DND-41 (cell line): ENCODE results near the gene COL23A1.

ENCODE experiments used
- ATAC-seq: fragments of 200-7000 bp; cut with Tn5 transposase; 3 replicates; pipeline ENCODE4 v1.9.1; 2021; ENCODE audit warnings: low read depth; ENCODE audit not compliant: insufficient read depth
- DNase-seq: peaks from one replicate; pipeline ENCODE4 v3.0.0-alpha.2; 2020
- H2AFZ ChIP-seq: 2 replicates; pipeline ENCODE4 v1.6.0; 2012; ENCODE audit warnings: low read depth, low read length
- H3K27ac ChIP-seq: 2 replicates; pipeline ENCODE4 v1.5.1; 2012; ENCODE audit warnings: low read length, inconsistent platforms
- H3K27me3 ChIP-seq: fragments of 200-600 bp; sonication (generic); 2 replicates; pipeline ENCODE4 v1.6.0; 2012; ENCODE audit warnings: low read length, mild to moderate bottlenecking, inconsistent platforms; ENCODE audit not compliant: insufficient read depth, poor library complexity
- H3K36me3 ChIP-seq: 2 replicates; pipeline ENCODE4 v1.5.1; 2012; ENCODE audit warnings: low read length, inconsistent platforms; ENCODE audit not compliant: insufficient read depth
- H3K4me1 ChIP-seq: 2 replicates; pipeline ENCODE4 v1.5.1; 2012; ENCODE audit warnings: mild to moderate bottlenecking, low read length; ENCODE audit not compliant: insufficient read depth
- H3K4me2 ChIP-seq: 2 replicates; pipeline ENCODE4 v1.6.0; 2012; ENCODE audit warnings: mild to moderate bottlenecking, moderate library complexity, low read length, inconsistent platforms; ENCODE audit not compliant: insufficient read depth
- H3K4me3 ChIP-seq, 2 experiments: fragments of 200-600 bp in 1 of 2; shearing (Covaris generic) in 1 of 2; 2 replicates each; pipeline ENCODE4 v1.5.1; 2012 to 2016; ENCODE audit warnings: inconsistent platforms in 2 of 2, low read length in 2 of 2, mild to moderate bottlenecking in 2 of 2, low read depth in 1 of 2, moderate library complexity in 1 of 2
- H3K79me2 ChIP-seq: 2 replicates; pipeline ENCODE4 v1.6.0; 2012; ENCODE audit warnings: low read length, inconsistent platforms; ENCODE audit not compliant: insufficient read depth
- H3K9ac ChIP-seq: 2 replicates; pipeline ENCODE4 v1.6.0; 2012; ENCODE audit warnings: low read depth, mild to moderate bottlenecking, inconsistent platforms, low read length, moderate library complexity
- H3K9me3 ChIP-seq: 2 replicates; pipeline ENCODE4 v1.5.1; 2012; ENCODE audit warnings: low read length, moderate library complexity, mild to moderate bottlenecking, inconsistent platforms; ENCODE audit not compliant: insufficient read depth, severe bottlenecking
- H4K20me1 ChIP-seq: 2 replicates; pipeline ENCODE4 v1.6.0; 2012; ENCODE audit warnings: low read length; ENCODE audit not compliant: insufficient read depth
- EZH2 ChIP-seq: IDR thresholded peaks from 3 replicates; pipeline ENCODE4 v1.6.1; 2012; ENCODE audit warnings: borderline replicate concordance, low read depth, mild to moderate bottlenecking, moderate library complexity, low read length, inconsistent platforms; ENCODE audit not compliant: severe bottlenecking
- TF ChIP-seq, protein P1 (sequence below): IDR thresholded peaks from 2 replicates; pipeline ENCODE4 v1.5.1; 2012; ENCODE audit warnings: borderline replicate concordance, low read length, moderate library complexity, mild to moderate bottlenecking; ENCODE audit not compliant: poor library complexity, severe bottlenecking; ENCODE audit errors: extremely low read depth

Gene COL23A1

DNA sequence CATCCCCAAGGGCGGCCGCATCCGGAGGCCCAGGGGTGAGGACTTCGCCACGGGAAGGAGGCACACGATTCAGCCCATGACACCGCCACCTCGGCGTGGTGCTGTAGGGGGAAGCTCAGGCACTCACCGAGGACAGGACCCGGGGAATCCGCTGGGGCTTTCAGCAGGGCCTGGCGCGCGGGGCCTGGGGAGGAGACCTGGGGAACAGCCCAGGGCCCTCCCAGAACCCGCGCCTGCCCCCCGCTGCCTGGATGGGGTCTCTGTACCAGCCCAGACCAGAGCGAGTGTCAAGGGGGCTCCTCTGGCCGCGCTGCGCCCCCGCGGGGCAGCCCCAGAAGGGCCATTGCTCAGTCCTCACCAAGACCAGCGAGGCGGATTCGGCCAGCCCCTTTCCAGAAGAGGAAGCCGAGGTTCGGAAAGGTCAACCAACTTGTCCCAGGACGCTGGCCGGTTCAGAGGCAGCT, 12.8 kb downstream of the COL23A1 start:
- H3K9me3 ChIP-seq: no peaks in the 10 kb centered on the region
- no peak overlapping the region for H3K9ac ChIP-seq
- no peaks in the 10 kb centered on the region for H3K79me2 ChIP-seq
- ATAC-seq (no peak), DNase-seq (no peak)
- no peak overlapping the region for H3K4me3 ChIP-seq
- TF ChIP-seq EZH2: no peak
- TF ChIP-seq, protein P1, sequence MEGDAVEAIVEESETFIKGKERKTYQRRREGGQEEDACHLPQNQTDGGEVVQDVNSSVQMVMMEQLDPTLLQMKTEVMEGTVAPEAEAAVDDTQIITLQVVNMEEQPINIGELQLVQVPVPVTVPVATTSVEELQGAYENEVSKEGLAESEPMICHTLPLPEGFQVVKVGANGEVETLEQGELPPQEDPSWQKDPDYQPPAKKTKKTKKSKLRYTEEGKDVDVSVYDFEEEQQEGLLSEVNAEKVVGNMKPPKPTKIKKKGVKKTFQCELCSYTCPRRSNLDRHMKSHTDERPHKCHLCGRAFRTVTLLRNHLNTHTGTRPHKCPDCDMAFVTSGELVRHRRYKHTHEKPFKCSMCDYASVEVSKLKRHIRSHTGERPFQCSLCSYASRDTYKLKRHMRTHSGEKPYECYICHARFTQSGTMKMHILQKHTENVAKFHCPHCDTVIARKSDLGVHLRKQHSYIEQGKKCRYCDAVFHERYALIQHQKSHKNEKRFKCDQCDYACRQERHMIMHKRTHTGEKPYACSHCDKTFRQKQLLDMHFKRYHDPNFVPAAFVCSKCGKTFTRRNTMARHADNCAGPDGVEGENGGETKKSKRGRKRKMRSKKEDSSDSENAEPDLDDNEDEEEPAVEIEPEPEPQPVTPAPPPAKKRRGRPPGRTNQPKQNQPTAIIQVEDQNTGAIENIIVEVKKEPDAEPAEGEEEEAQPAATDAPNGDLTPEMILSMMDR: no peak
- no peak overlapping the region for H3K4me2 ChIP-seq
- H3K27ac ChIP-seq: no peak overlapping the region
- H4K20me1 ChIP-seq: no peaks in the 10 kb centered on the region
- H3K27me3 ChIP-seq: peaks cover 2% of the 10 kb centered on the region
- H3K4me1 ChIP-seq: no peaks in the 10 kb centered on the region
- no peaks in the 10 kb centered on the region for H3K36me3 ChIP-seq
- no peak overlapping the region for H2AFZ ChIP-seq

DNA sequence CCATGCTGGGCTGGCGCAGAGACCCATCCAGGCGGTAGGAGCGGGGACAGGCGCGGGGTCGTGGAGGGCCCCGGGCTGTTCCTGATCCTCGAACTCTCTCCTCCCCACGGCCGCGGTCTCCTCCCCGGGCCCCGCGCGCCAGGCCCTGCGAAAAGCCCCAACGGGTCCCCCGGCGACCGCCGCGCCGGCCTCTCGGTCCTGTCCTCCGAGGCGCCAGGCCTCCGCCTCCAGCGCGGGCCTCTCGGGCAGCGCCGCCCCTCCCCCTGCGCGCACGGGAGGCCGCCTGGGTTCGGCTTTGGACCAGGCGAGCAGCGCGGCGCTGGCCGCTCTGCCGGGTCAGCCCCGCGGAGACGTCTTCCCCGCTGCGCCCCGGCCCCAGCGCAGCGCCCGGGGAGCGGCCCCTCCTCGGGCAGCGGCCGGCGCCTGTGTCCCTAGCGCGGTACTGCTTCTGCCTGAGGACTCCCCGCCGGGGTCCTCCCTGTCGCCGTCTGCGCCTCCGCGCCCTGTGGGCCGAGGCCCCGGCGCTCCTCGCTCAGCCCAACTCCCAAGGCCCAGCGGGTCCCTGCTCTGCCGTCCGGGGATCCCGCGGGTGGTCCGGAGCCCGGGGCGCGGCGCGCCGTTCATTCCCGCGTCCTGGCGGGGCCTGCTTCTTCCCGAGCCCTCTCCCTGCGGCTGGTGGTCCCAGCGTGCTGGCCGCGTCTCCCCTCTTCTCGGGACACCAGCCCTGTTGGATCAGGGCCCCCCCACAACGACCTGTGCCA, 13.4 kb downstream of the COL23A1 start:
- no peak overlapping the region for H2AFZ ChIP-seq
- H3K4me3 ChIP-seq: no peak overlapping the region
- H3K4me2 ChIP-seq: no peak overlapping the region
- no peaks in the 10 kb centered on the region for H3K36me3 ChIP-seq
- H3K4me1 ChIP-seq: no peaks in the 10 kb centered on the region
- H3K9ac ChIP-seq: no peak overlapping the region
- no peaks in the 10 kb centered on the region for H4K20me1 ChIP-seq
- DNase-seq (no peak), ATAC-seq (no peak)
- H3K27ac ChIP-seq: no peak overlapping the region
- H3K9me3 ChIP-seq: no peaks in the 10 kb centered on the region
- no peaks in the 10 kb centered on the region for H3K79me2 ChIP-seq
- peaks cover 2% of the 10 kb centered on the region for H3K27me3 ChIP-seq
- TF ChIP-seq, protein P1: no peak
- TF ChIP-seq EZH2: no peak

DNA sequence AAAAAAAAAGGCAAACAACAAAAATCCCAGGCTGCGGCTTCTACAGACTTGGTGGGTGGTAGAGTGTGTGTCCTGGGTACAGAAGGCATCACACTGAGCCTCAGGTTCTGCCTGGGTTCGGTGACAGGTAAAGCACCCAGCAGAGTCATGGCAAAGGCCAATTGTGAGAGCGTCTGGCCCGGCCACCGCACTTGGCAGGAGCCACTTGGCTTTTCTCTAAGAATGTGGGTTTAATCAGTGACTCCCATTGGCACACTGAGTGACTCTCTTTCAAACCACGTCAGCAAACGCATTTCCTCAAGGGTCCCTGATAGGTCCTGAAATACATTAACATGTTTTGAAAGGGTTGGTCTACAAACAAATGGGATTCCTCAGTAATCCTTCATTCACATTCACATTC, 17.0 kb downstream of the COL23A1 start:
- TF ChIP-seq EZH2: no peak
- TF ChIP-seq, protein P1: no peak
- Histone ChIP-seq H3K4me3 (no peak overlapping the region), H3K4me1 (no peaks in the 10 kb centered on the region), H3K27me3 (no peaks in the 10 kb centered on the region), H3K9ac (no peak overlapping the region), H3K36me3 (no peaks in the 10 kb centered on the region), H2AFZ (no peak overlapping the region), H4K20me1 (no peaks in the 10 kb centered on the region), H3K79me2 (no peaks in the 10 kb centered on the region), H3K27ac (no peak overlapping the region), H3K9me3 (no peaks in the 10 kb centered on the region), H3K4me2 (no peak overlapping the region)
- ATAC-seq (no peak), DNase-seq (no peak)
